BJ (cell line): ENCODE results near the gene SUMO4. TPM values are rescaled to one million over a fixed set of nuclear protein-coding genes. Genes with fewer than 3 reads are reported as not detected.

Experiments
- CTCF ChIA-PET: fragments of 350-600 bp; formaldehyde crosslinking; extraction: SDS; loops from one replicate; lab custom pipeline; 2021; ENCODE audit warnings: antibody characterized with exemption, inconsistent platforms; lab: Yijun Ruan, JAX
- POLR2A ChIA-PET: fragments of 300-600 bp; sonication (Branson Sonifier 250); formaldehyde crosslinking; extraction: SDS; loops from one replicate; lab custom pipeline; 2021; ENCODE audit warnings: antibody characterized with exemption; lab: Charles Lee
- DNase-seq: peaks from one replicate; pipeline ENCODE4 v3.0.0-alpha.2; 2011; ENCODE audit warnings: low read depth
- H3K27me3 ChIP-seq: 2 replicates; pipeline ENCODE4 v1.6.0; 2011; ENCODE audit warnings: low read length; ENCODE audit not compliant: control insufficient read depth, insufficient read depth
- H3K36me3 ChIP-seq: 2 replicates; pipeline ENCODE4 v1.5.1; 2011; ENCODE audit warnings: low read length; ENCODE audit not compliant: control insufficient read depth, insufficient read depth
- H3K4me3 ChIP-seq: 2 replicates; pipeline ENCODE4 v1.5.1; 2011; ENCODE audit warnings: low read depth, mild to moderate bottlenecking, control low read depth, low read length
- CTCF ChIP-seq: IDR thresholded peaks from 2 replicates; pipeline ENCODE4 v1.5.1; 2011; ENCODE audit warnings: low read depth, mild to moderate bottlenecking, control low read depth, inconsistent platforms, low read length, moderate library complexity; ENCODE audit not compliant: insufficient read depth
- polyA plus RNA-seq: library from polyadenylated mRNA; depleted of rRNA; stranded (reverse); fragments of >200 nt; gene quantifications from 2 replicates; pipeline ENCODE4 v1.2.3, GENCODE V29; 2011

Gene SUMO4
- polyA plus RNA-seq, 1 experiment = not detected

GRCh38 chr6:149366267-149366921 is 33.7 kb upstream of the SUMO4 start:
- ChIA-PET CTCF (no interaction called here), POLR2A (no interaction called here)
- no peak for DNase-seq
- H3K4me3 ChIP-seq = no peak overlapping the region
- no peak for TF ChIP-seq CTCF
- H3K36me3 ChIP-seq = peaks cover 2% of the 10 kb centered on the region; the same call in 1 of the 2 replicates
- no peaks in the 10 kb centered on the region for H3K27me3 ChIP-seq

GRCh38 chr6:149368065-149368464 is 32.0 kb upstream of the SUMO4 start:
- no peak for DNase-seq
- CTCF ChIA-PET = no interaction called here
- TF ChIP-seq CTCF = no peak
- H3K4me3 ChIP-seq = no peak overlapping the region
- peaks cover 2% of the 10 kb centered on the region; the same call in 1 of the 2 replicates for H3K36me3 ChIP-seq
- no peaks in the 10 kb centered on the region for H3K27me3 ChIP-seq
- POLR2A ChIA-PET = no interaction called here

GRCh38 chr6:149371154-149371553 is 28.9 kb upstream of the SUMO4 start:
- H3K27me3 ChIP-seq = no peaks in the 10 kb centered on the region
- TF ChIP-seq CTCF = no peak
- H3K36me3 ChIP-seq = peaks cover 2% of the 10 kb centered on the region; the same call in 1 of the 2 replicates
- DNase-seq = no peak
- POLR2A ChIA-PET = interaction anchor here (0.7 kb wide), 1 partner anchor 1777 kb away, joined by 9 read pairs; no protein-coding TSS in a partner anchor
- H3K4me3 ChIP-seq = no peak overlapping the region
- CTCF ChIA-PET = no interaction called here

- no peak for TF ChIP-seq CTCF
- ChIA-PET CTCF (no interaction called here), POLR2A (no interaction called here)
- Histone ChIP-seq H3K36me3 (peaks cover 2% of the 10 kb centered on the region; the same call in 1 of the 2 replicates), H3K27me3 (no peaks in the 10 kb centered on the region), H3K4me3 (no peak overlapping the region)
- DNase-seq = no peak
Measured at GRCh38 chr6:149372062-149372461, 28.0 kb upstream of the SUMO4 start.

- H3K27me3 ChIP-seq = no peaks in the 10 kb centered on the region
- ChIA-PET CTCF (no interaction called here), POLR2A (no interaction called here)
- TF ChIP-seq CTCF = no peak
- no peak for DNase-seq
- H3K4me3 ChIP-seq = no peak overlapping the region
- H3K36me3 ChIP-seq = peaks cover 5% of the 10 kb centered on the region
Measured at GRCh38 chr6:149373511-149373910, 26.6 kb upstream of the SUMO4 start.
